CD14-positive monocyte (primary cell): Measurements from ENCODE around the gene SEMA3D. TPM values are rescaled to one million over a fixed set of nuclear protein-coding genes. Genes with fewer than 3 reads are reported as not detected.

Experiments used
- DNase-seq, 3 donors: peaks; one replicate each; pipeline ENCODE4 v3.0.0-alpha.2; 2011 to 2022
- H2AFZ ChIP-seq: 2 replicates; pipeline ENCODE4 v1.6.0; 2012; ENCODE audit warnings: mild to moderate bottlenecking, low read depth, low read length, inconsistent platforms; ENCODE audit not compliant: insufficient read depth, poor library complexity, severe bottlenecking
- H3K27ac ChIP-seq, 2 donors: 1 replicate in 1 of 2; 2 replicates in 1 of 2; pipeline ENCODE4 v1.5.1; 2012 to 2013; ENCODE audit warnings: low read length in 2 of 2, control low read depth in 1 of 2, inconsistent platforms in 1 of 2, low read depth in 1 of 2, mild to moderate bottlenecking in 1 of 2
- H3K27me3 ChIP-seq, 2 donors: one replicate each; pipeline versions ENCODE4 v1.6.0 to v1.6.1; 2011 to 2013; ENCODE audit warnings: low read length in 2 of 2; ENCODE audit not compliant: control insufficient read depth in 2 of 2, insufficient read depth in 2 of 2
- H3K36me3 ChIP-seq, 2 donors: replicated peaks in 1 of 2; 1 replicate in 1 of 2; 2 replicates in 1 of 2; pipeline versions ENCODE4 v1.5.1 to v1.6.1; 2012 to 2013; ENCODE audit warnings: low read length in 2 of 2, control low read depth in 1 of 2, inconsistent platforms in 1 of 2, mild to moderate bottlenecking in 1 of 2; ENCODE audit not compliant: insufficient read depth in 2 of 2, control insufficient read depth in 1 of 2
- H3K4me1 ChIP-seq, 2 donors: 1 replicate in 1 of 2; 2 replicates in 1 of 2; pipeline versions ENCODE4 v1.5.1 to v1.6.1; 2012 to 2013; ENCODE audit warnings: low read length in 2 of 2, control low read depth in 1 of 2, inconsistent platforms in 1 of 2, mild to moderate bottlenecking in 1 of 2, moderate library complexity in 1 of 2; ENCODE audit not compliant: insufficient read depth in 2 of 2, control insufficient read depth in 1 of 2
- H3K4me2 ChIP-seq: replicated peaks from 2 replicates; pipeline ENCODE3; 2012; ENCODE audit warnings: low read length, moderate library complexity, mild to moderate bottlenecking; ENCODE audit not compliant: poor library complexity, severe bottlenecking; ENCODE audit errors: extremely low read depth
- H3K4me3 ChIP-seq, 3 experiments: fragments of 200-600 bp in 1 of 3; sonication (generic) in 1 of 3; replicated peaks in 1 of 3; 1 replicate in 2 of 3; 2 replicates in 1 of 3; pipeline ENCODE4 v1.5.1; 2011 to 2013; ENCODE audit warnings: low read length in 3 of 3, mild to moderate bottlenecking in 3 of 3, control low read depth in 2 of 3, low read depth in 2 of 3, inconsistent platforms in 1 of 3, moderate library complexity in 1 of 3
- H3K79me2 ChIP-seq: 2 replicates; pipeline ENCODE4 v1.6.0; 2012; ENCODE audit warnings: mild to moderate bottlenecking, control low read depth, inconsistent platforms, low read length, moderate library complexity; ENCODE audit not compliant: insufficient read depth
- H3K9ac ChIP-seq: 2 replicates; pipeline ENCODE4 v1.6.0; 2017; ENCODE audit warnings: low read length, mild to moderate bottlenecking; ENCODE audit not compliant: insufficient read depth, poor library complexity, severe bottlenecking
- H3K9me3 ChIP-seq, 2 donors: replicated peaks in 1 of 2; 1 replicate in 1 of 2; 2 replicates in 1 of 2; pipeline versions ENCODE4 v1.5.1 to v1.6.1; 2012 to 2013; ENCODE audit warnings: low read length in 2 of 2, control low read depth in 1 of 2; ENCODE audit not compliant: control insufficient read depth in 1 of 2, insufficient read depth in 1 of 2
- H4K20me1 ChIP-seq: 2 replicates; pipeline ENCODE4 v1.6.0; 2012; ENCODE audit warnings: mild to moderate bottlenecking, low read length, control low read depth, moderate library complexity; ENCODE audit not compliant: insufficient read depth
- H3K27ac Mint-ChIP-seq, 7 donors: one replicate each; pipeline ENCODE4 v1.8.0; 2020; ENCODE audit warnings: mild to moderate bottlenecking in 7 of 7, mixed read lengths in 7 of 7, moderate library complexity in 6 of 7, inconsistent platforms in 2 of 7
- H3K27me3 Mint-ChIP-seq, 3 donors: one replicate each; pipeline ENCODE4 v1.8.0; 2021 to 2022; ENCODE audit warnings: low read depth in 3 of 3, mild to moderate bottlenecking in 3 of 3, mixed read lengths in 3 of 3, moderate library complexity in 3 of 3, inconsistent platforms in 1 of 3
- H3K36me3 Mint-ChIP-seq, 2 donors: one replicate each; pipeline ENCODE4 v1.8.0; 2020; ENCODE audit warnings: mixed read lengths in 2 of 2, inconsistent platforms in 1 of 2, mild to moderate bottlenecking in 1 of 2
- H3K4me1 Mint-ChIP-seq: one replicate; pipeline ENCODE4 v1.8.0; 2020; ENCODE audit warnings: mild to moderate bottlenecking, mixed read lengths
- H3K4me3 Mint-ChIP-seq, 2 donors: one replicate each; pipeline ENCODE4 v1.8.0; 2020; ENCODE audit warnings: mild to moderate bottlenecking in 2 of 2, mixed read lengths in 2 of 2, moderate library complexity in 1 of 2
- H3K9me3 Mint-ChIP-seq, 7 donors: one replicate each; pipeline ENCODE4 v1.8.0; 2020 to 2022; ENCODE audit warnings: mixed read lengths in 7 of 7, mild to moderate bottlenecking in 6 of 7, moderate library complexity in 6 of 7, inconsistent platforms in 2 of 7
- WGBS: methylation state at CpG from one replicate; pipeline ENCODE4 v1.1.5; 2013; ENCODE audit warnings: missing lambda C conversion rate; ENCODE audit not compliant: insufficient coverage; 5-methylcytosine and 5-hydroxymethylcytosine counted together
- intact Hi-C, 2 donors: fragments of 100-400 bp; cut with micrococcal nuclease; formaldehyde crosslinking; loops; one replicate each; pipeline versions ENCODE4 v1.15.0 to v1.15.1; 2023
- polyA plus RNA-seq, 3 donors: library from polyadenylated mRNA; depleted of rRNA in 1 of 3; unstranded in 2 of 3; stranded (reverse) in 1 of 3; fragments of 300-500 nt in 2 of 3; fragments of >200 nt in 1 of 3; fragmentation: Illumina TruSeq in 2 of 3; gene quantifications; 1 replicate in 2 of 3; 2 replicates in 1 of 3; pipeline ENCODE4 v1.2.3, GENCODE V29; 2012 to 2021
- TF ChIP-seq, protein P1 (sequence below): fragments of 200-600 bp; IDR thresholded peaks from one replicate; pipeline ENCODE4 v1.8.0; 2022; ENCODE audit warnings: antibody characterized with exemption, mild to moderate bottlenecking

SEMA3D gene
- polyA plus RNA-seq, 3 donors: not detected

DNA sequence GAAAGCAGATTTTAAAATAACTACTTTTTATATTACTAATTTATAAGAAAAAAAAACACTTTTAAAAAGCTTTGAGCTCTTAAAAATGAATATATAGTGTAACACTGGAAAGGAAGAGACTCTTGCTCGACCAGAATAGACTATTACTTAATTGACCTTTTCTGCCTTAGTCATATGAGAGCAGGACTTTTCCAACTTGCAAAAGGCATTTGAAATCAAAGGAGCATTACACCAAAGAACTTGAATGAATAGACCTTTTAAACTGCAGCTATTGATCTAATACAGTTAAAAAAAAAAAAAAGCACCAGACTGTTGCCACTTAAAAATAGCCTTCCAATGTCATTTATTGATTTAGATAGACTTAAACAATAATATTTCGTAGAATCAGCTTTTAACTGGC lies 17.2 kb upstream of the SEMA3D start:
- no peaks in the 10 kb centered on the region for H3K4me1 ChIP-seq
- DNase-seq: no peak
- H3K4me2 ChIP-seq: no peak overlapping the region
- no CpG with 5 or more reads among the region's 2 CpGs for WGBS
- no peaks in the 10 kb centered on the region for H3K36me3 ChIP-seq
- TF ChIP-seq, protein P1, sequence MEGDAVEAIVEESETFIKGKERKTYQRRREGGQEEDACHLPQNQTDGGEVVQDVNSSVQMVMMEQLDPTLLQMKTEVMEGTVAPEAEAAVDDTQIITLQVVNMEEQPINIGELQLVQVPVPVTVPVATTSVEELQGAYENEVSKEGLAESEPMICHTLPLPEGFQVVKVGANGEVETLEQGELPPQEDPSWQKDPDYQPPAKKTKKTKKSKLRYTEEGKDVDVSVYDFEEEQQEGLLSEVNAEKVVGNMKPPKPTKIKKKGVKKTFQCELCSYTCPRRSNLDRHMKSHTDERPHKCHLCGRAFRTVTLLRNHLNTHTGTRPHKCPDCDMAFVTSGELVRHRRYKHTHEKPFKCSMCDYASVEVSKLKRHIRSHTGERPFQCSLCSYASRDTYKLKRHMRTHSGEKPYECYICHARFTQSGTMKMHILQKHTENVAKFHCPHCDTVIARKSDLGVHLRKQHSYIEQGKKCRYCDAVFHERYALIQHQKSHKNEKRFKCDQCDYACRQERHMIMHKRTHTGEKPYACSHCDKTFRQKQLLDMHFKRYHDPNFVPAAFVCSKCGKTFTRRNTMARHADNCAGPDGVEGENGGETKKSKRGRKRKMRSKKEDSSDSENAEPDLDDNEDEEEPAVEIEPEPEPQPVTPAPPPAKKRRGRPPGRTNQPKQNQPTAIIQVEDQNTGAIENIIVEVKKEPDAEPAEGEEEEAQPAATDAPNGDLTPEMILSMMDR: no peak
- no peaks in the 10 kb centered on the region for H3K36me3 Mint-ChIP-seq
- H3K27me3 ChIP-seq: no peaks in the 10 kb centered on the region
- intact Hi-C loops: no loop called here
- no peaks in the 10 kb centered on the region for H3K27me3 Mint-ChIP-seq
- no peaks in the 10 kb centered on the region for H3K4me1 Mint-ChIP-seq
- H3K9me3 Mint-ChIP-seq: peaks cover 0 to 10% (median 2%) of the 10 kb centered on the region in 7 donors
- no peaks in the 10 kb centered on the region for H3K79me2 ChIP-seq
- H3K4me3 Mint-ChIP-seq: no peak overlapping the region
- no peak overlapping the region for H3K9ac ChIP-seq
- H3K27ac Mint-ChIP-seq: no peak overlapping the region
- H3K4me3 ChIP-seq: no peak overlapping the region
- no peak overlapping the region for H3K27ac ChIP-seq
- H3K9me3 ChIP-seq: no peaks in the 10 kb centered on the region
- H4K20me1 ChIP-seq: no peaks in the 10 kb centered on the region
- H2AFZ ChIP-seq: no peak overlapping the region

DNA sequence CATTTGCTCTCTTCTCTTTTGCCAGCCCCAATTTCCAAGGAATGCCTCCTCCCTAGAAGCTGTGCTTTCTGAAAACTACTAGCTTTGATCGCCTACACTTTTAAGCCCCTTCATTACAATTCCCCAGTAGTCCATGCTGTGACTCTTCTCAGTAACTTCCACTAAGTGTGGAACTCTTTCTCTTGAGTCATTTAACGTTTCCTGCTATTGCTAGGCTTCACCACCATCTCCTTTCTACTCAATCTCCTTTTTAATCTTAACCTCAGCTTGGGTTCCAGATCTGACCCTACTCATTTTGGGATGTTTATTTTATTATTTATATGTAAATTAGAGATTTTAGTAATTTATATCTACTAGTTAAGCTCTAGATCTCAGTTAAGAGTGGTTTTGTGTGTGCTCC lies 14.4 kb upstream of the SEMA3D start:
- intact Hi-C loops: no loop called here
- 89% methylated on average over 1 of the region's 2 CpGs for whole genome bisulfite sequencing
- H3K4me2 ChIP-seq: no peak overlapping the region
- H3K27me3 ChIP-seq: no peaks in the 10 kb centered on the region
- Mint-ChIP-seq H3K4me1 (no peaks in the 10 kb centered on the region), H3K27ac (no peak overlapping the region), H3K27me3 (peaks cover 0 to 2% (median 0%) of the 10 kb centered on the region in 3 donors), H3K9me3 (peaks cover 0 to 10% (median 2%) of the 10 kb centered on the region in 7 donors), H3K4me3 (no peak overlapping the region), H3K36me3 (no peaks in the 10 kb centered on the region)
- no peak overlapping the region for H3K27ac ChIP-seq
- no peaks in the 10 kb centered on the region for H3K4me1 ChIP-seq
- no peak overlapping the region for H2AFZ ChIP-seq
- no peaks in the 10 kb centered on the region for H3K9me3 ChIP-seq
- H3K79me2 ChIP-seq: no peaks in the 10 kb centered on the region
- no peak for DNase-seq
- H3K36me3 ChIP-seq: no peaks in the 10 kb centered on the region
- no peak overlapping the region for H3K9ac ChIP-seq
- H3K4me3 ChIP-seq: no peak overlapping the region
- TF ChIP-seq, protein P1: no peak
- no peaks in the 10 kb centered on the region for H4K20me1 ChIP-seq
